MM.1S (cell line): ENCODE data around the gene PIEZO1.

Experiments
- DNase-seq: peaks from one replicate; pipeline ENCODE4 v3.0.0-alpha.2; 2015
- H2AFZ ChIP-seq: fragments of 300-600 bp; sonication (generic); 2 replicates; pipeline ENCODE4 v1.6.0; 2016; ENCODE audit warnings: antibody characterized with exemption, low read length
- H3F3A ChIP-seq: fragments of 300-600 bp; sonication (generic); 2 replicates; pipeline ENCODE4 v1.6.1; 2016; ENCODE audit warnings: mild to moderate bottlenecking, antibody characterized with exemption, low read length, moderate library complexity, mixed read lengths; ENCODE audit not compliant: insufficient read depth
- H3K27ac ChIP-seq: fragments of 300-600 bp; sonication (generic); 2 replicates; pipeline ENCODE4 v1.5.1; 2016; ENCODE audit warnings: mild to moderate bottlenecking, low read length
- H3K27me3 ChIP-seq: fragments of 300-600 bp; sonication (generic); replicated peaks from 2 replicates; pipeline ENCODE4 v1.6.0; 2016; ENCODE audit warnings: low read length; ENCODE audit not compliant: insufficient read depth
- H3K36me3 ChIP-seq: fragments of 300-600 bp; sonication (generic); replicated peaks from 2 replicates; pipeline ENCODE4 v1.6.1; 2016; ENCODE audit warnings: mild to moderate bottlenecking, low read length, mixed read lengths; ENCODE audit not compliant: insufficient read depth
- H3K4me1 ChIP-seq: fragments of 300-600 bp; sonication (generic); 2 replicates; pipeline ENCODE4 v1.6.1; 2016; ENCODE audit warnings: low read length, mixed read lengths
- H3K4me2 ChIP-seq: fragments of 300-600 bp; sonication (generic); 2 replicates; pipeline ENCODE4 v1.6.0; 2016; ENCODE audit warnings: low read depth, low read length
- H3K4me3 ChIP-seq: fragments of 300-600 bp; sonication (generic); 2 replicates; pipeline ENCODE4 v1.5.1; 2016; ENCODE audit warnings: low read length, mixed read lengths
- H3K79me2 ChIP-seq: fragments of 300-600 bp; sonication (generic); 2 replicates; pipeline ENCODE4 v1.6.1; 2016; ENCODE audit warnings: mixed run types, low read length, mixed read lengths
- H3K9ac ChIP-seq: fragments of 300-600 bp; sonication (generic); 2 replicates; pipeline ENCODE4 v1.6.1; 2016; ENCODE audit warnings: low read length, mixed read lengths
- H3K9me2 ChIP-seq: fragments of 300-600 bp; sonication (generic); replicated peaks from 2 replicates; pipeline ENCODE4 v1.6.1; 2016; ENCODE audit warnings: mild to moderate bottlenecking, low read length, mixed read lengths; ENCODE audit not compliant: insufficient read depth
- H3K9me3 ChIP-seq: fragments of 300-600 bp; sonication (generic); replicated peaks from 2 replicates; pipeline ENCODE4 v1.6.1; 2016; ENCODE audit warnings: mild to moderate bottlenecking, low read length, mixed read lengths; ENCODE audit not compliant: insufficient read depth
- H4K20me1 ChIP-seq: fragments of 300-600 bp; sonication (generic); 2 replicates; pipeline ENCODE4 v1.6.1; 2016; ENCODE audit warnings: mild to moderate bottlenecking, low read length, moderate library complexity, mixed read lengths; ENCODE audit not compliant: insufficient read depth
- CTCF ChIP-seq: fragments of 300-600 bp; sonication (generic); IDR thresholded peaks from 2 replicates; pipeline ENCODE4 v1.5.1; 2016; ENCODE audit warnings: antibody characterized with exemption, low read length, mixed read lengths
- EZH2 ChIP-seq: fragments of 300-600 bp; sonication (generic); optimal IDR thresholded peaks from 2 replicates; pipeline ENCODE3; 2017; ENCODE audit warnings: low read depth, mild to moderate bottlenecking, antibody characterized with exemption, low read length, mixed read lengths
- EZH2phosphoT487 ChIP-seq: fragments of 300-600 bp; sonication (generic); IDR thresholded peaks from 2 replicates; pipeline ENCODE4 v1.6.1; 2018; ENCODE audit warnings: antibody characterized with exemption, low read length

The PIEZO1 gene

GRCh38 chr16:88726408-88726749 lies 58.6 kb downstream of the PIEZO1 start:
- Histone ChIP-seq H3K27me3 (no peaks in the 10 kb centered on the region), H3K27ac (no peak overlapping the region), H3K9ac (no peak overlapping the region), H2AFZ (no peak overlapping the region), H3K9me2 (no peaks in the 10 kb centered on the region), H3K4me2 (no peak overlapping the region), H3K9me3 (no peaks in the 10 kb centered on the region), H3K4me3 (no peak overlapping the region), H3K4me1 (no peaks in the 10 kb centered on the region), H4K20me1 (no peaks in the 10 kb centered on the region), H3K79me2 (peaks cover 5% of the 10 kb centered on the region), H3F3A (no peaks in the 10 kb centered on the region), H3K36me3 (no peaks in the 10 kb centered on the region)
- no peak for TF ChIP-seq CTCF
- no peak for TF ChIP-seq EZH2phosphoT487
- DNase-seq: no peak

- Histone ChIP-seq H3K4me2 (no peak overlapping the region), H4K20me1 (no peaks in the 10 kb centered on the region), H3K36me3 (no peaks in the 10 kb centered on the region), H3K9me3 (no peaks in the 10 kb centered on the region), H3K4me3 (no peak overlapping the region), H2AFZ (no peak overlapping the region), H3K79me2 (no peaks in the 10 kb centered on the region; the same call in 1 of the 2 replicates), H3K9me2 (no peaks in the 10 kb centered on the region), H3K27ac (no peak overlapping the region), H3F3A (no peaks in the 10 kb centered on the region), H3K9ac (no peak overlapping the region), H3K27me3 (no peaks in the 10 kb centered on the region), H3K4me1 (no peaks in the 10 kb centered on the region)
- DNase-seq: no peak
- TF ChIP-seq EZH2 (no peak), EZH2phosphoT487 (no peak)
These were observed 59.2 kb downstream of the PIEZO1 start for GRCh38 chr16:88725609-88726407.

- TF ChIP-seq EZH2 (no peak), CTCF (no peak), EZH2phosphoT487 (no peak)
- H4K20me1 ChIP-seq: no peaks in the 10 kb centered on the region
- H3K4me3 ChIP-seq: no peak overlapping the region
- H3K9me3 ChIP-seq: no peaks in the 10 kb centered on the region
- no peaks in the 10 kb centered on the region for H3F3A ChIP-seq
- H3K27me3 ChIP-seq: no peaks in the 10 kb centered on the region
- H3K9ac ChIP-seq: no peak overlapping the region
- no peak for DNase-seq
- H3K4me2 ChIP-seq: no peak overlapping the region
- H3K9me2 ChIP-seq: no peaks in the 10 kb centered on the region
- no peak overlapping the region for H2AFZ ChIP-seq
- H3K79me2 ChIP-seq: no peaks in the 10 kb centered on the region; the same call in 1 of the 2 replicates
- H3K36me3 ChIP-seq: no peaks in the 10 kb centered on the region
- no peaks in the 10 kb centered on the region for H3K4me1 ChIP-seq
- no peak overlapping the region for H3K27ac ChIP-seq
These were observed 60.0 kb downstream of the PIEZO1 start for GRCh38 chr16:88724855-88725555.

GRCh38 chr16:88723911-88724310 lies 61.1 kb downstream of the PIEZO1 start:
- H3K4me1 ChIP-seq: no peaks in the 10 kb centered on the region
- no peak overlapping the region for H3K27ac ChIP-seq
- H4K20me1 ChIP-seq: no peaks in the 10 kb centered on the region

More at GRCh38 chr16:88723911-88724310, 61.1 kb downstream of the PIEZO1 start:
- Histone ChIP-seq H3K36me3 (no peaks in the 10 kb centered on the region), H2AFZ (no peak overlapping the region), H3K79me2 (no peaks in the 10 kb centered on the region; the same call in 1 of the 2 replicates), H3K9me2 (no peaks in the 10 kb centered on the region), H3K4me2 (no peak overlapping the region), H3K4me3 (no peak overlapping the region), H3F3A (no peaks in the 10 kb centered on the region), H3K9me3 (no peaks in the 10 kb centered on the region), H3K27me3 (no peaks in the 10 kb centered on the region), H3K9ac (no peak overlapping the region)
- no peak for TF ChIP-seq EZH2phosphoT487
- TF ChIP-seq EZH2: no peak
- TF ChIP-seq CTCF: no peak
- no peak for DNase-seq
